ENCODE data around the gene ZBP1.

Gene ZBP1

GRCh38 chr20:57662456-57663240 is 42.4 kb upstream of the ZBP1 start:
- DNase-seq (ENCODE audit: extremely low spot score) = no peak
- POLR2A ChIA-PET = no interaction called here
- TF ChIP-seq CTCF (IDR thresholded peaks at IDR 0.05; ENCODE audit: control extremely low read depth, extremely low read depth, low read depth, missing control alignments) = no peak
- CTCF ChIA-PET = no interaction called here

- no peak for TF ChIP-seq CTCF (IDR thresholded peaks at IDR 0.05; ENCODE audit: control extremely low read depth, extremely low read depth, low read depth, missing control alignments)
- CTCF ChIA-PET = no interaction called here
- no peak for DNase-seq (ENCODE audit: extremely low spot score)
- POLR2A ChIA-PET = no interaction called here
Observed at GRCh38 chr20:57661746-57662455, 41.7 kb upstream of the ZBP1 start.

GRCh38 chr20:57660922-57661745 is 40.9 kb upstream of the ZBP1 start:
- TF ChIP-seq CTCF (IDR thresholded peaks at IDR 0.05; ENCODE audit: control extremely low read depth, extremely low read depth, low read depth, missing control alignments) = no peak
- DNase-seq (ENCODE audit: extremely low spot score) = peak; percentile 8
- POLR2A ChIA-PET = no interaction called here
- CTCF ChIA-PET = no interaction called here

GRCh38 chr20:57660181-57660921 is 40.1 kb upstream of the ZBP1 start:
- CTCF ChIA-PET = no interaction called here
- DNase-seq (ENCODE audit: extremely low spot score) = no peak
- no peak for TF ChIP-seq CTCF (IDR thresholded peaks at IDR 0.05; ENCODE audit: control extremely low read depth, extremely low read depth, low read depth, missing control alignments)
- POLR2A ChIA-PET = no interaction called here

- peak; percentile 18 for DNase-seq (ENCODE audit: extremely low spot score)
- CTCF ChIA-PET = no interaction called here
- POLR2A ChIA-PET = no interaction called here
- TF ChIP-seq CTCF (IDR thresholded peaks at IDR 0.05; ENCODE audit: control extremely low read depth, extremely low read depth, low read depth, missing control alignments) = no peak
Observed at GRCh38 chr20:57659517-57660180, 39.4 kb upstream of the ZBP1 start.

Measured in GM10248 (cell line).